ENCODE data around the gene NOP56.
"Not testable (repeated sequence)": the region's sequence is repeated elsewhere in the genome, so short reads cannot be mapped to it uniquely, and the experiment has no call there.

Gene NOP56

GRCh38 chr20:2652724-2653555 is 508 bp downstream of the NOP56 start:
- peak; percentile 68 for DNase-seq

GRCh38 chr20:2653556-2654383 is 1.3 kb downstream of the NOP56 start:
- DNase-seq, result no peak

GRCh38 chr20:2654384-2654822 is 2.0 kb downstream of the NOP56 start:
- DNase-seq, result no peak

- no peak for DNase-seq
Observed at GRCh38 chr20:2654831-2655230, 2.4 kb downstream of the NOP56 start.

- no peak for DNase-seq
Observed at GRCh38 chr20:2655331-2656116, 3.1 kb downstream of the NOP56 start.

GRCh38 chr20:2656471-2657117 is 4.2 kb downstream of the NOP56 start:
- DNase-seq, result no peak

- DNase-seq, result no peak
Observed at GRCh38 chr20:2657241-2657640, 4.8 kb downstream of the NOP56 start.

GRCh38 chr20:2657674-2658073 is 5.2 kb downstream of the NOP56 start:
- DNase-seq, result no peak

- no peak for DNase-seq
Observed at GRCh38 chr20:2658414-2659354, 6.3 kb downstream of the NOP56 start.

GRCh38 chr20:2659547-2659946 is 7.1 kb downstream of the NOP56 start:
- no peak for DNase-seq

GRCh38 chr20:2663364-2663886 is 11.0 kb downstream of the NOP56 start:
- DNase-seq, result no peak

- DNase-seq, result peak; percentile 83
Observed at GRCh38 chr20:2663887-2664719, 11.7 kb downstream of the NOP56 start, which contains the start of gene IDH3B. Gene IDH3B, minus strand, starts transcription at chr20:2664216. Its CDS starts 28 bp downstream, at chr20:2664188.

GRCh38 chr20:2671977-2672376 is 19.5 kb downstream of the NOP56 start:
- no peak for DNase-seq

- no peak for DNase-seq
Observed at GRCh38 chr20:2672446-2672845, 20.0 kb downstream of the NOP56 start.

GRCh38 chr20:2673453-2673852 is 21.0 kb downstream of the NOP56 start:
- DNase-seq, result no peak

- no peak for DNase-seq
Observed at GRCh38 chr20:2680046-2680445, 27.6 kb downstream of the NOP56 start.

GRCh38 chr20:2682040-2682439 is 29.6 kb downstream of the NOP56 start:
- not testable (repeated sequence) for DNase-seq

- DNase-seq, result not testable (repeated sequence)
Observed at GRCh38 chr20:2684817-2685216, 32.4 kb downstream of the NOP56 start.

- DNase-seq, result no peak
Observed at GRCh38 chr20:2687514-2687913, 35.1 kb downstream of the NOP56 start.

GRCh38 chr20:2688041-2688591 is 35.7 kb downstream of the NOP56 start:
- peak; percentile 38 for DNase-seq

Data from NCI-H774 (cell line).